GM21515 (cell line): ENCODE results near the gene NAALADL1.

Experiments
- ATAC-seq: cut with Tn5 transposase; IDR thresholded peaks from one replicate; pipeline ENCODE4 v1.9.1; 2021; ENCODE audit not compliant: unreplicated experiment

Gene NAALADL1

GRCh38 chr11:65083834-65084597 is 25.7 kb upstream of the NAALADL1 start, which contains the start of the genes CDCA5 and ZFPL1:
Gene CDCA5, minus strand, starts transcription at chr11:65084040. Its CDS starts 62 bp downstream, at chr11:65083978.
Gene ZFPL1, plus strand, starts transcription at chr11:65084222. Its CDS starts 477 bp downstream, at chr11:65084699.
- peak; percentile 78 for ATAC-seq

GRCh38 chr11:65083134-65083833 is 24.9 kb upstream of the NAALADL1 start:
- ATAC-seq: peak; percentile 2

- no peak for ATAC-seq
These were observed 20.5 kb upstream of the NAALADL1 start for GRCh38 chr11:65078786-65079342.

- no peak for ATAC-seq
These were observed 19.8 kb upstream of the NAALADL1 start for GRCh38 chr11:65078151-65078550.

GRCh38 chr11:65077451-65077850 is 19.1 kb upstream of the NAALADL1 start:
- ATAC-seq: no peak

DNA sequence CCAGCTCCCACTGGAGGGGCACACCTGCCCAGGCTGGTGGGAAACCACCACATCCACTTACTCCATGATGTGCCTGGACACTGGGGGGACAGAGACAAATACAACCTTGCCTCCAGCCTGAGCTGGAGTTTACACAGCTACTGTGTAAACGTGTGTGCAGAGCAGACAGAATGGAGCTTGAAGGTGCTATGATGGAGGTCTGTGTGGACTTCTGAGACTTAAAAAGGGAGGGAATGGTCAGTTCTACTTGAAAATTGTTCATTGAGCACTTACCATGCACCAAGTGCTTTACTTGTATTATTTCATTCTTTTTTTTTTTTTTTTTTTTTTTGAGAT is 14.2 kb upstream of the NAALADL1 start:
- no peak for ATAC-seq

GRCh38 chr11:65071907-65072630 is 13.7 kb upstream of the NAALADL1 start:
- no peak for ATAC-seq

DNA sequence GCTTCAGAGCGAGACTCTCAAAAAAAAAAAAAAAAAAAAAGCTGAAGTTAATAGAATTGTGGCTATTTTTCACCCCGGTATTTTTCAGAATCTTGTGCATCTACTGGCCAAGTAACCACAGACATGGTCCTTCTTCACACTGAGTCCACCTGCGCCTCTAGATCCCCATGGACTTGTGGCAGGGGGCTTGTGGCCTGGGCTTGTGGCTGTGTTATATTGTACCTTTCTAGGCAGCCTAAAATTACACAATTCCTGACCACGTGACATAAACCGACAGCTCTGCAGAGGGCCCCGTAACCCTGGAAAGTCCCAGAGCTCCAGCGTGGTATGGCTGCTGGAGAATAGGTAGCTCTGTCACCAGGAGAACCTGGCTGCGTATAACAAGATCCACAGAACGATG is 10.9 kb upstream of the NAALADL1 start:
- ATAC-seq: no peak

DNA sequence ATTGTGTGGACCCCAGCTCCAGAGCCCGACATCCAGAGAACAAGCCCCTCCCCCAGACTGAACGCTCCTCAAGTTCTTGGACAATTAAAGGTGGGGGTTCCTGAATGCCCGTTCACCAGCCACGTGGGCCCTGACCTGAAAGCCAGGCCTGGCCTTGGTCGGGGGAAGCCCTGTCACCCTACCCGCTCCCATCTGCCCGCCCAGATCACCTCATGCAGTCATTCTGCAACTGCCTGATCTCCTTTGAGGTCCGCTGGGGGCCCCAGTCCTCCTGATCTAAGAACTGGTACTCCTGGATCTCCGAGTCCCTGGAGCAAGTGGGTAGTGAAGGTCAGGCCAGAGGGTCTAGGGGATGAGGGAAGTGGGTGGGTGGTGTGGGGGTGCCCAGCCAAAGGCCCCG is 9.1 kb upstream of the NAALADL1 start:
- ATAC-seq: no peak

- ATAC-seq: no peak
These were observed 8.5 kb upstream of the NAALADL1 start for GRCh38 chr11:65066805-65067291.

DNA sequence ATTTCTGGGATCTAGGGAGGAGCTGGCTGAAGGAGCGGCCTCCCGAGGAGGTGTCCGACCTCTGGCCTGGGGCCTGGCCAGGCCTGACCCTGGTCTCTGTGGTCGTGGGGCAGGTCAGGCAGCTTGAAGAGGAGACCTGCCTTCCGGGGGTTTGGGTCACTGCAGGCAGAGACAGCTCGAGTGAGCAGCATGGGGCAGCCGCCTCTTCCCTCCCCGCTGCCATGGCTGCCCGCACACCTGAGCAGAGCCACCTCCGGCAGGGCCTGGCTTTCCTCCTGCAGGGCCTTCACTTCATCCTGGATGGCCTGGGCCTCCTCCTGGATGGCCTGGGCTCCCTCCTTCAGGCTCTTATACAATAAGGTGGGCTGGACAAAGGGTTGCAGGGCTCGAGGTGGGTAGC is 8.0 kb upstream of the NAALADL1 start:
- no peak for ATAC-seq

DNA sequence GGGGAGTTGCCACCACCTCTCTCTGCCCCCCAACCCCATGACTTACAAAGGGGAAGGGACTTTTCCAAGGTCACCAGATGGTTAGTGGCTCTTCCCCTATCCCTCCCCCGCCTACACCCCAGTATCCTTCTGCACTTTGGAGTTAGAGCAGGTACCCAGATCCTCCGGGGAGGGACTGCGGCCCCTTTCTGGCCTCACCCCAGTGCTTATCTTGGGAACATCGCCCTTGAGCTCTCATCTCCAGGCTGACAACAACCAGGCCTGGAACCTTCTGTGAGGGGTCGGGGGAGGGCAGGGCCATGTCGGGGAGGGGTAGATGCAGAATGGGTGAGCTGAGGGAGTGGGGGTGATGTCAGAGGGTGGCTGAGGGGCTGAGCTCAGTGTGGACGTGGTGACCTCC is 7.5 kb upstream of the NAALADL1 start:
- no peak for ATAC-seq

DNA sequence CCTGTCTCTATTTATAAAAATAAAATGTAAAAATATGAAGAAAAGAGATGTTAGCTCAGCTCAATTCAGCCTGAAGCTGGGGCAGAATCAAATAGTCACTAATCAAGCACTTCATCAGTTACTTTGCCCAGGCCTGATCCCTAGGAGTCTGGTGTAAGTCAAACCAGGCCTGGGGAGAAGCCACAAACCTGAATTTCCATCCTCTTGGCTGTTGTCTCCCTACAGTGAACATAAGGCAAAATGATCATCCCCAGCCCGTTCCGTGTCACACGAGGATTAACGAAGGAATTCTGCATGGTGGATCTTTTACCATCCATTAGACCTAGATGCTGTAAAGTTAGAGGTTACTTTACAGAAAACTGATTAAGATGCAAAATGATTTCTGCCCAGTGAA is 6.5 kb upstream of the NAALADL1 start:
- no peak for ATAC-seq

GRCh38 chr11:65063532-65063931 is 5.2 kb upstream of the NAALADL1 start:
- ATAC-seq: no peak

DNA sequence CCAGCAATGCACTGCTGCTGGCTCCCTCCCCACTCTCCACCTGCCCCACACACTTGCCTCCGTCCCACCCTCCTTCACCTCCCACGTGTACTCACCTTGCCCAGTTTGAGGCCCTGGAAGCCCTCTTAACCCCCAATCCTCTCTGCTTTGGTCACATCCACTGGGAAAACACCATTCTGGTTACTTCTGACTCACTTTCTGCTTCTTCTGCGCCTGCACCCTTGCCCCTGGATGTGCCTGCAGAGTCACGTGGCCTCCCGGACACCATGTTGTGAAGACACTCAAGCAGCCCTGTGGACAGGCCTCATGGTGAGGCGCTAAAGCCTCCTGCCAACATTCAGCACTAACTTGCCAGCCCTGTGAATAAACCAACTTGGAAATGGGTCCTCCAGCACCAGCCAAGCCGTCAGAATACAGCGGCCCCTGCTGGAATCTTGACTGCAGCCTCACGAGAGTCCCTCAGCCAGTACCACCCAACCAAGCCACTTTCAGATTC is 2.6 kb upstream of the NAALADL1 start:
- ATAC-seq: no peak

- no peak for ATAC-seq
These were observed 1.8 kb upstream of the NAALADL1 start for GRCh38 chr11:65059959-65060824.

- no peak for ATAC-seq
These were observed 1.2 kb upstream of the NAALADL1 start for GRCh38 chr11:65059523-65059922.

DNA sequence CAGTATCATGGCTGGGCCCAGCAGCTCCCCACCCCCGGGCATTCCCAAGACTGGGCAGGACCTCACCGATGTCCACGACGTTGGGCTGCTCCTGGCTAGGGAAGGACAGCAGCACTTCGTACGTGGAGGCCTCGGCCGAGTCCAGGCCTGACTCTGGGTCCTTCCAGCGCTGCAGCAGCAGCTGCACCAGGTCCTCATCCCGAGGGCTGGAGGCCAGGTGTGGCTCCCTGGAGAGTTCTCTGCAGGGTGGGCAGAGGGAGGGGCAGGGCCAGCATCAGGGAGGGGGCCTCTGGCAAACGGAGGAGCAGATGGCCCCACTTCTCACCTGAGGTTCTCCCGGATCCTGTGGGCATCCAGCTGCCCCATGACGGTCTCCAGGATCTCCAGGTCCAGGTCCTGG is 341 bp downstream of the NAALADL1 start:
- no peak for ATAC-seq

GRCh38 chr11:65057526-65057925 is 827 bp downstream of the NAALADL1 start:
- ATAC-seq: no peak

DNA sequence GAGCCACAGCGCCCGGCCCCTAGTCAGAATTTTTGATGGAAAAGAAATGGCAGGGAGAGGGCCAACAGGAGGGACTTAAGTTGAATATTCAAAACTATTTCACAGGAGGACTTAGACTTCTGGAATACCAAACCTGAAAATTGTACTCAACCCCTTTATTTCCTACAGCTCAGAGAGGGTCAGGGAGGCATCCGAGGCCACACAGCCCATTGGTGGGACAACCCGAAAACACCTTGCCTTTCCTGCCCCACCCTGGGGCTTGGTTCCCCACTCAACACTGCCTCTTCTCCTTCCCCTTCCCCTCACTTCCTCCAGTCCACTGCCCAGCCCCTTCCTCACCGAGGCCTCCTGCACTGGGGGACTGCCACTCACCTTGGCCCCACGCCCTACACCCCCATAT is 1.4 kb downstream of the NAALADL1 start:
- no peak for ATAC-seq
